HG02588 (cell line): ENCODE measurements around the gene NOC4L.

Experiments used
- ATAC-seq: cut with Tn5 transposase; IDR thresholded peaks from one replicate; pipeline ENCODE4 v1.9.1; 2021; ENCODE audit warnings: mild to moderate bottlenecking, moderate library complexity; ENCODE audit not compliant: unreplicated experiment

The NOC4L gene

DNA sequence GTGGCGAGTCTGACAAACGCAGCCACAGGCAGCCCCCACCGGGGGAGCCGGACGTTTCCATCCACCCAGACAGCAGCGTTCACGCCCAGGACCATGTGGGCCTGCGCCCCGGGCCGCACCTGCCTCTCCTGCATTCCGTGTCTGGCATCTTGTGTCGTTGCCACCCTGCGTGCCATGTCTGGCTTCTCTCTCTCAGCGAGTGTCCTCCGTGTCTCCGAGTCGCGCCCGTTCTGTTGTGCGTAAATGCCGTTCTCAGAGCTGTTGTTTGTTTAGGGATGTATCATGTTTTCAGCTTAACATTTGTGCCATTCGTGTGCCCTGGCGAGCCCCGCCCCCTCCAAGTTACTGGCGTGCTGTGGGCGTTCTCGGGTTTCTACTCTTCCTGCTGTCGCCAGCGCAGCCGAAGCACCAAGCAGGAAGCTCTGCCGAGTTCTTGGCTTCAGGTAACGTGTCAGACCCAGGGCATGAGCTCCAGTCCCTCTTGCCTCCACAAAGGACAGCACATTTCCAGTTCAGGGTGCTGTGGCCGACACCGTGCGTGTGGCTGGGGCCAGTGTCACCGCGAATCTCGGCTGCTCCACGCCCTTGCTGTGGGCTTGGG lies 34.6 kb downstream of the NOC4L start:
- ATAC-seq: no peak

DNA sequence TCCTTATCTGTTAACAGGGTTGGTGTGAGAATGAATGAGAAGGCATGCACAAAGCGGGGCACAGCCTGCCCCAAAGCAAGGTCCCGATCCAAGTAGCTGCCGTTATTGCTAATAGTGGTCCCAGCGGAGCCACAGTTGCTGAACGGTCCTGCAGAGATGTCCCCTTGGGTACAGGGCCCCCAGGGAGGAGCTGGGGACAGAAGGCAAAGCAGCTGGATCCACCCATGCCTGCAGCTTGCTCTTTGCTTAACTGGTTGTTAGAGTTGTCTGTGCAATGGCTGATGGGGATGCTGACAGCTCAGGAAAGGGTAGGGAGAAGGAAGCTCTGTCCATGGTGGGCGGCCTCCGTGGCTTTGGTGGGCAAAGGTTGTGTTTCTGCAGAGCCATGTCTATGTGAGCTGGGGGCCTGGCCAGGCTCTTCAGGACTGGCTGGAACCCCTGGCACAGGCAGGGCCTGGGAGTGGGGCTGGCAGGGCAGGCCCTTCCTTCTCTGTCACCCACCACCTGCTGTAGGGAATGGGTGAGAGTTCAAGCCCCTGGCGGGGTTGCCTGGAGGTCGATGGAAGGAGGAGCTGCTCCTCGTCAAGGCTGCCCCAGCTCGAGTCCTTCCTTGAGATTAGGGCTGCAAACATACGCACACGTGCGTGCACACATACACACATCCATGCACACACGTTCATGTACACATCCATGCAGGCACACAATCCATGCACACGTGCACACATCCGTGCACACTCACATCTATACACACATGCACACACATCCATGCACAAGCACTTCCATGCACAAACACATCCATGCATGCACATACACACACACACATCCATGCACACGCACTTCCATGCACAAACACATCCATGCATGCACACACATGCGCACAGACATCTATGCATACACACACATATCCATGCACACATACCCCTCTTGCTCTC lies 35.4 kb downstream of the NOC4L start:
- no peak for ATAC-seq

DNA sequence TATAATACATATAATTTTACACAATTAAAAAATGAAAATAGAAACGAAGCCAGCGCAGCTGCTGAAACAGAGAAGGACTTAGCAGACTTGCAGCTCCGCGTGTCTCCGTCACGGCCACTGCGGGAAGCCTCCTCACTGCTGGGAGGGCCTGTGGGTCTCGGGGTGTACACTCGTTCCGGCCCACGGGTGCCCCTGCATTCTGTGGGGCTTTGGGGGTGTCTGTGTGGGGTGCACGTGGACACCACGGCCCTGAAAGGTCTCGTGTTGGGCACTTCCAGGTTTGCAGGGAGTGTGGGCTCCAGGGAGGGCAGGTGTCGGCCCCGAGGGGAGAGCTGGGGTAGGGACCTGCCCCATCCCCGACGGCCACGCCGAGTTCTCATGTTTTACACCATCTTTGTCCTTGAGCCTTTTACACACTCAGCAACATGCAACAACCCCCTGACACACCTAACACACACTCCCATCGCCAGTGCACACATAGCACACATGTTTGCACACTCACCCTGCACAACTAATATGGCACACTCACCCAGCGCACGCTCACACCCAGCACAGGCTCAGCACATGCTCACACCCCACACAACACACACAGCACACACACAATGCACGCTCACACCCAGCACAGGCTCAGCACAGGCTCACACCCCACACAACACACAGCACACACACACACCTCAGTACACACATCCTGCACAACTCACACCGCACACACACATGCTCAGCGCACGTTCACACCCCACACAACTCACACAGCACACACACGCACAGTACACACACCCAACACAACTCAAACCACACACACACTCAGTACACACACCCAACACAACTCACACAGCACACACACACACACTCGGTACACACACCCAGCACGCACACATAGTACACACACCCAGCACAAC lies 36.6 kb downstream of the NOC4L start:
- no peak for ATAC-seq

DNA sequence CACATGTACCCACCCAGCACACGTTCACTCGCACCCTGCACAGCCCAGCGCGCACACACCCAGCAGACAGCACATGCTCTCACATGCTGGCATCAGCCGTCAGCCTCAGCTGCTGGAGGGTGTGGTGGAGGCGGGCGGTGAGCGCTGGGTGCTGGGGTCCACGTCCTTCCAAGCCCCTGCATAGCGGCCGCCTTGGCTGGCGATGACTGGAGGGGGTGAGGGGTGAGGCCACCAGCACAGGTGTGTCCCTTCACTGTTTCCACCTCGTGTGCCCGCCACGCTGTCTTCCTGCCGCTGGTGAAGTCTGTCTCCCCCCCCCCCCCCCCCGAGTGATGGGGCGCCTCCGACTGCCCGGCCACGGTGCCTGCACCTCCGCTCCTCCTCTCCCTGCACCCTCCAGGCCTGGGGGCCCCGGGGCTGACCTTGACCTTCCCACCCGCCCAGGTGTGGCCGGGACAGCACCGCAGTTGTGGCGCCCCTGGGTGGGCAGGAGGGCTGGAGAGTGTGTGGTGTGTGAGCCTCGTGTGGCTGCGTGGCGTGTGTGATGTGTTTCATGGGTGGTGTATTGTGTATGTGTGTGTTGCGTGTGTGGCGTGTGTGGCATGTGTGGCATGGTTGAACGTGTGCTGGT lies 37.4 kb downstream of the NOC4L start:
- ATAC-seq: no peak

DNA sequence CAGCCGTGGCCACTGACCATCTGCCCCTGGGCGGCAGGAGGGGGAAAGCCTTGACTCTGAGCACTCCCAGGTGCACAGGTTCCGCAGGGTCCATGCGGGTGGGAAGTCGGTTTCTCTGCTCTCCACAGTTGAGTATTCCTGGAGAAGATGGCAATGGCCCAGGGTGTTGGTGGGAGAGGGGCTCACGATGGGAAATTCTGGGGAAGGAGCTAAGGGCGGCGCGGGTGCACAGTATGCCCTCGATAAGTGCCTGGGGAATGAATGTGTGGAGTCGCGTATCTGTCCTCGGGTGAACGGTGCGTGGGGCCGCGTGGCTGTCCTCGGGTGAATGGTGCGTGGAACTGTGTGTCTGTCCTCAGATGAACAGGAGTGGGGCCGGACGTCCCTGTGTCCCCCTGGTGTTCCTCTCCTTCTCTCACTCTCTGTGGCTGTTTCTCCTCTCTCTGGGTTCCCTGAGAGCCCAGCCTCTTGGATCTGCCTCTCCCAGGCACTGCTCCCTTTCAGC lies 38.0 kb downstream of the NOC4L start:
- no peak for ATAC-seq

DNA sequence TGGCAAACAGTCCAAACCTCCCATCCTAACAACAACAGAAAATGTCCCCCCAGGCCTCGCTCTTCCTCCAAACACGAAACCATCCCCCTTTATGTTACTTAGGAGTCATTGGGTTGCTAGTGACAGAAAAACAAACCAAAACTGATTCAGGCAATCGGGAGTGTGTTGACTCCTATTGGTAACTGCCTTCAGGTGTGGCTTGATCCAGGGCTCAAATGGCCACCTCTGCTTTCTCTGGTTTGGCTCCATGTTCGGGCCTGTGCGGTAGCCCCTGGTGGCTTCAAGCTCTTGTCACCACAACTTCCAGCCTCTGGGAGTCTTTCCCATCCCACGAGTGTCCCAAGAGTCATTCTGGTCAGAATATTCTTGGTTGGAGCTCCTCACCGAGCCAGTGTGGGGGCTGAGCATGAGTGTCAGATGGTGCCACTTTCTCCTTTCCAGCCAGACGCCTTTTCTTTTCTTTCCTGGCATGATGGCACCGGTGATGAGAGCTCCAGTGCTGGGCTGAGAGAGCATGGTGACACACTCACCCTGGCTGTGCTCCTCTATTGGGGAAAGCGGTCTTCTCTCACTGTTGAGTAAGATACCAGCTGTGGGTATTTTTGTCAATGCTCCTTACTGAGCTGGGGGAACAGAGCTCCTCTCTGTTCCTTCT lies 38.6 kb downstream of the NOC4L start:
- no peak for ATAC-seq

DNA sequence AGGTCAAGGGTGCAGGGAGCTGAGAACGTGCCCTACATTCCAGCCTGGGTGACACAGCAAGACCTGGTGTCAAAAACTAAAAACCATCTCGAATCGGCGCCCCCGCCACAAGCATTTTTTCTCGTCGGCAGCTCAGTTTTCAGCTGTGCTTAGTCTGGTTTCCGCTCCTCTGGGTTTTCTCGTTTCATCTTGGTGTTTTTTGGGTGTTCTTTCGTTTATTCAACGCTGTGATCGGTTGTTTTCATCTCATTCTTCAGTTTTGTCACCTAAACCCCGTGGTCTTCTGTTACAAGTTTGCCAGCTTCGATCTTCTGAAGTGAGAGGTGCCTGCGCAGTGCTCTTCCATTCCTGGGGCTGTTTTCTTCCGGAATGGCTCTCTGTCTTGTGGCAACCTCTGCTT lies 41.4 kb downstream of the NOC4L start:
- no peak for ATAC-seq

DNA sequence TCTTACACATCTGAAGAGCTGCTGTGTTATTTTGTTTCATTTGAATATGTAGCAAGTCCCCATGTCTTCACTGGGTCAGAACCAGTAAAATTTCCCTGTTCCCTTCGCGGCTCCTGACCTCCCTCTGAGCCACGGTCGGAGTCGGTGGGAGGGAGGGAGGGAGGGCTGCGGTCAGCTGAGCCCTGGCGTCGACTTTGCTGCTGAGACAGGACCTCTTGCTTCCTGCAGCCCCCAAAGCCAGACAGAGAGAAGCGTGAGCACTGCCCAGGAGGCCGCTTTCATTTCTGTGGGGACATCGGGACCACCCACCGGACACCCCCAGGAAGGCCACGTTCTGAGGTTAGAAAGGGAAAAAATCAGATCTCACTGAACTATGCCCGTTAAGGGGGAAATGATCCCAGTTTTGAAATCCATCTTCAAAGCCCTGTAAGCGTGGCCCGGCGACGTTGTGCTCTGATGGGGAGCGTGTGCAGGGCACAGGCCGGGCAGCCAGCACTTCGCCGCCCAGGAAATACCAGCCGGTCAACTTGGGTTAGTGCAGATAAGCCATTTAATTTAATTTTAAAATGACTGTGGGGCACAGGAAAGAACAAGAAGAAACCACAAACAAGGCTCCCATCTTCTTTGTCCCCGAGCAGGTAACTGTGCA lies 42.1 kb downstream of the NOC4L start:
- no peak for ATAC-seq

DNA sequence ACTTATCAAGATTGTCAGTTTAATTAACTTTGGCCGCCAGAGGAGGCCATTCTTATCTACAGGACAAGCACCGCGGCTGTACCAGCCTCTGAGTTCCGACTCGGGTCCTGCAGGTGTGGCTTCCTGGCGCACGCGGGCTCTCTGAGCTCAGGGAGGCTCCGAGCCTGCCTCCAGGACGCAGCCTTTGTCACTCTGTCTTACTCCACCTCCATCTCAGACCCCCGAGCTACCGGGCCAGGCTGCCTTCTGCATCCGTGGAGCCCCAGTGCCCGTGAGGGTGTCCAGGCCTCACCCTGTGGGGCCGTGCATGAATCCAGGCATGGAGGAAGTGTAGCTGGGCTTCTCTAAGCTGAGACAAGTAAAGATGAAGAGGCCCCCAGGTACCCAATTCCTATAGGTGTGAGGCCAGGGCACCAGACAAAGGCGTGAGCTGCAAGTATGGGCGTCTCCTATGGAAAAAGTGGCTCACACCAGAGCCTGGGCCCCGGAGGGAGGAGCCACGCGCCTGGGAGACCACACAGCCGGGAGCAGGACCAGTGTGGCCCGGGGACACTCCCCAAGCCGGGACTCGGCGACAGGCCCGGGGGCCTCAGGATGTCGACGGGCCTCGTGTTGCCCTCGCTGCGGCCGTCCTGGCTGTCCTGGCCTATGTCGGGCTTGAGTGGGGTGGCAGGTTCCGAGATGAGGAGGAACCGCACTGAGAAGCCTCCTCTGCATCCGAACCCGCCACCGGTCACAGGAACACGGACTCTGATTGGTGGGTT lies 42.8 kb downstream of the NOC4L start:
- ATAC-seq: no peak

DNA sequence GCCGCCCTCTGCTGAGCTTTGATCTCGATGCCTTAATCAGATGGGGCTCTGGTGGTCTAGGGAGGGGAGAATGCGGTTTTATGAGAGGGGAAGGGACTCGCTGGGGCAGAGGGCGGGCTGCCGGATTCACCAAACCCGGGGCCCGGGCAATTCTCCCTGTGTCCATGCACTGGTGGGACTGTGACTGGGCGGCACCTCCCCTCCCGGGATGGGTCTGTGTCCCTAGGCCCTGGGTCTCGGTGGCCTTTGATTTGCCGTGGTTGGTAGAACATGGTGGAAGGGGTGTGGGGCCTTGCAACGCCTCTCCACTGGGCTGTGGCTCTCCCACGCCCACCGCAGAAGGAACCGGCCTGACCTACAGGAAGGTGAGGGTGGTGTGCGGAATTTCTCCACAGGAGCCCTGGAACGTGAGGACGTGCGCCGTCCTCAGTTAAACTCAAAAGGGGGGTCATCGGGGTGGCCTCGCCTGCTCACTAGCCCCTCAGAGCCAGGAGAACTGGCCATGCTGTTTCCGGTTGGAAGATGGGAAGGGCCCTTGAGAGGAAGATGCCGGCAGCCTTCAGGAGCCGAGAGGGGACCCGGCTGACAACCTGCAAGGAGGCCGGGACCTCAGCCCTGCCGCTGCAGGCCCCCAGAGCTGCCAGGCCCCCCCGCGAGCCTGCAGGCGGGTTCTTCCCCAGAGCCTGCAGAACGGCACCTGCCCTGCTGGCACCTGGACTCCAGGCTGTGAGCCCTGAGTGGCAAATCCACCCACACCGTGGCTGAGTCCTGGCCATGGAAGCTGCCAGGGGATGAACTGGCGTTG lies 43.6 kb downstream of the NOC4L start:
- no peak for ATAC-seq

DNA sequence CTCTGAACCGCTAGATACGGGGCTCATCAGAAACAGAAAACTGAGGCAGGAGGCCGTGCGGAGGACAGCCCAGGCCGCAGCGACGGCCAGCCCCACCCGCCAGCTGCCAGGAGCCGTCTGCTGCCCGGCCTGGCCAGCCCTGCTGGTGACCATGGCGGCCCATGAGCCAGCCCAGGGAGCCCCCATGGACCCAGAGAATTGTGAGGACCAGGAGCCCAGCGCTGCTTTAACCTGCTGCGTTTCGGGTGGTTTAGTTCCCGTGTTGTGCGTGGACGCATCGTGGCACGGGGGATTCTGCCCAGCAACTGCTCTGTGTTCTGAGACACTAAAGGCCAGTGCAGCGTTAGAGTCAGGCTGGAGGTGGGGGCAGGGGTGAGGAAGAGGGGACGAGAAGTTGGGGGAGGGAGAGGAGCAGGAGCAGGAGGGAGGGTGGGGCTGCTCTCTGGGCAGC lies 44.2 kb downstream of the NOC4L start:
- no peak for ATAC-seq

DNA sequence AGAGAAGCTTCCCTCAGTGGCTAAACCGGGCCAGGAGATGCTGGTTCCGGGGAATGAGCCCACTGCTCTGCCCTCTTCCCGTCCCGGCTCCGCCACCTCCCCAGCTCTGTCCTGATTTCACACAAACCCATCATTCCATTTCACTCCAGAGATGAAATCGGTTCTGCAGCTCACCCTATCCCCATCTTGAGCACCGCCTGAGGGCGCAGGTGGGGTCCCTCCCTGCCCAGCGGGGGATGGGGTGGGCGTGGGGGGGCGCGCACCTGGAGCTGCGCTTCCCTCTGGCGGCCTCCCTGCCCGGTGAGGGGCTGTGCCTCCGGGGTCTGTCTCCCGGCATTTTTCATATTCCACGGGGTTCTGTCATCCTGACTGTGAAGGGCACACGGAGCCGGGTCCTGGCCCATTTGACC lies 44.7 kb downstream of the NOC4L start:
- ATAC-seq: no peak

DNA sequence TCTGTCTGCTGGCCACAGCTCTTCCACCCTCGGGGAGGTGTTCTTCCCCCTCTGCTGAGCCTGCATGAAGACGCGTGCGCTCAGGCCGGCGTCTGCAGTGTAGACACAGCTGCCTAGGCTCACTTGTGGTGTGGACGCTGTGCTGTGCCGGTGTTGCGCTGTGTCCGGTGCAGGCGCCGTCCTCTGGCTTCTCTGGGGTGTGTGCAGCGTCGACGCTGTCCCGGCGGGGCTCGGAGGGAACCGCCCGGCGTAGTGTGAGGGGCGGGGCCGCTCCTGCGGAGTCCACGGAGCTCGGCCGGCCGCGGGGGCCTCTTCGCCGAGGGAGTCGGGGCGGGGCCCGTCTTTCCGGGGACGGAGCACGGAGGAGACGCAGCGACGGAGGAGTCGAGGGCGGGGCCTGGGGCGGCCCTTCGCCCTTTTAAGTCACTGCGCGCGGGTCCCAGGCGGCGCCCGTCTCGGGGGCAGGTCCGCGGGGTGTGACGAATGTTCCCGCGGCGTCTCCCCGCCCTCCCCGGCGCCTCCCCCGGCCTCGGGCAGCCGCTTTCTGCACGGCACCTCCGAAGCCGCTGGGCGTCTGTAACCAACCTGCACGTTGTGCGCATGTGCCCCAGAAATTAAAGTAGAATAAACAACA lies 45.2 kb downstream of the NOC4L start:
- ATAC-seq: peak; percentile 80

DNA sequence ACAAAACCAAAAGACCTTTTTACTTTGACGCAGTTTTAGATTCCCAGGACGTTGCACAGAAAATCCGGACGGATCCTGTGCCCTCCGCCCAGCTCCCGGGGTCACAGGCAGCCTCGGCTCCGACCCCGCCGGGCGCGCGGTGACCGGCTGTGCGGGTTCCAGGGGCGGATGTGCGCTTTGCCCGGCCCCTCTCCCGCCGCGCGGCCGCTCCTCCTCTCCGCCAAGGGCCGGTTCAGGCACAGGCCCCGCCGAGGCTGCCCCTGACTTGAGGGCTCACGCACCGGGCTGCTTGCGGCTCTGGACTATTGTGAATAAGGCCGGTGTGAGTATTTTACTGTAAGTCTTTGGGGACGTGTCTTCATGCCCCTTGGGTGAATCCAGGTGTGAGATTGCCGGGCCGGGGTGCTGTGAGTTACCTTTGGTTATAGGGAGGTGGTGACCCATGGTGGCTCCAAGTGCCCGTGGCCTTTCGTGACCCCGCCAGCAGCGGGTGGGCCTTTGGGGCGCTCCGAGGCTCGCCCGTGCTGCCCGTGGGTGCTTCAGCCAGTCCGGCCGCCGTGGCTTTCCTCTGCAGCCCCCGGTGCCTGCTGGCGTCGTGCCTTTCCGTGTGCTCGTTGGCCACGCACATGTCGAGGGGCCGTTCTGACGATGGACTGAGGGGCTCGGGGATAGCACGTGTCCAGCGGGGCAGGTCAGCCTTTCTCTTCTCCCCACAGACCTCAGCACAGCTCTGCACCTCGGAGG lies 45.9 kb downstream of the NOC4L start:
- ATAC-seq: no peak

DNA sequence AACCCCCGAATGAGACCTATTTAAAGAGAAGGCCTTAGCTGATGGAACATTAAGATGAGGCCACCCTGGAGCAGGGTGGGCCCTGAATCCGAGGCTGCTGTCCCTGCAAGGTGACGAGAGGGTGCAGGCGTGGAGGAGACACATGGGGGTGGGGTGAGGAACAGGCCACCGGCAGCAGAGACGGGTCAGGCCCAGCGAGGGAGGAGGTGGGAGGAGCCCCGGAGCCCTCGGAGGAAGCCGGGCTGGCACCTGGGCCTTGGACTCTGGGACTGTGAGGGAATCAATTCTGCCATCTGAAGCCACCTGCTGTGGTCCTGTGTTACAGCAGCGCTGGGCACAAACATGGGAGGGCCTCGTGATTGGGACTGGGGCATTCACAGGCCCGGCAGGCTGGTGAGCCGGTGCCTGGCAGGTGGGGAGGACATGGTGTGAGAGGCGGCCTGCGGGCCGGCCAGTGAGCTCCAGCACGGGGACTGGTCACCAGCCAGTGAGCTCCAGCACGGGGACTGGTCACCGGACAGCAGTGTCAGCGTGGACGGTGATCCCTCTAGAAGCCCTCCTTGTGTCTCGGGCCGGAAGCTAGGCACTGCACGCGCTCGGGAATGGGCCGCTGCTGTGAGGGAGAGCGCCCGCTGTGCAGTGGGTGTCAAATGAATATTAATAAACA lies 46.7 kb downstream of the NOC4L start:
- ATAC-seq: no peak
